Lower leg skin (tissue), 3 donors: ENCODE data around the gene PLSCR3.

Source experiments
- CTCF ChIP-seq, 3 donors: fragments of 450-650 bp; IDR thresholded peaks; one replicate each; pipeline ENCODE4 v1.5.1; 2016; ENCODE audit warnings: antibody characterized with exemption in 3 of 3, mild to moderate bottlenecking in 3 of 3, moderate library complexity in 2 of 3
- POLR2A ChIP-seq, 2 donors: fragments of 450-650 bp; IDR thresholded peaks; one replicate each; pipeline ENCODE4 v1.6.1; 2016 to 2017; ENCODE audit warnings: antibody characterized with exemption in 2 of 2, mild to moderate bottlenecking in 1 of 2, moderate library complexity in 1 of 2

- TF ChIP-seq CTCF (IDR thresholded peaks at IDR 0.05): no peak
- no peak for TF ChIP-seq POLR2A (IDR thresholded peaks at IDR 0.05)
Observed at GRCh38 chr17:7392696-7393612, 1.4 kb downstream of the PLSCR3 start.
